ENCODE measurements around the gene CACNA2D1.
"Not testable (repeated sequence)": the region's sequence is repeated elsewhere in the genome, so short reads cannot be mapped to it uniquely, and the experiment has no call there.

The CACNA2D1 gene

GRCh38 chr7:82166260-82167015 is 277.1 kb downstream of the CACNA2D1 start:
- no peak for DNase-seq (ENCODE audit: low read depth in 2 of 2)

DNA sequence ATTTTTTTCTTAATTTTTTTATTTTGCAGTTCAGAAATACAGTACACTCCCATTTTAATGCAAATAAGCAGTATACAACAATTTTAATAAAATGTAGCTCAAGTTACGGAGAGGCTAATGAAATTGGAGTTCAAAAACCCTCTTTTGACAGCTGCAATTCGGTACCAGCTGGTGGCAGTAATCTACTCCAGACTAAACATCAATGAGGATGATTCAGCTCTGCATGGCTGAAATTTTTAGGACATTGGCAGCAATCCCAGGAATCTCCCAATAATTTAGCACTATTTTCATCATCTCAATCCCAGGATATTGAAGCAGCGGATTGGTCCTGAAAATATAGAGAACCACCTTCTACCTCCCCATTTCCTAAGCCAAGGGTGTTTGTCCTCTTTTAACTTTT is 278.8 kb downstream of the CACNA2D1 start:
- no peak for DNase-seq (ENCODE audit: low read depth in 2 of 2)

- no peak for DNase-seq (ENCODE audit: low read depth in 2 of 2)
Measured at GRCh38 chr7:82164410-82164809, 279.2 kb downstream of the CACNA2D1 start.

GRCh38 chr7:82163586-82163985 is 280.0 kb downstream of the CACNA2D1 start:
- no peak for DNase-seq (ENCODE audit: low read depth in 2 of 2)

GRCh38 chr7:82162289-82162688 is 281.3 kb downstream of the CACNA2D1 start:
- no peak for DNase-seq (ENCODE audit: low read depth in 2 of 2)

DNA sequence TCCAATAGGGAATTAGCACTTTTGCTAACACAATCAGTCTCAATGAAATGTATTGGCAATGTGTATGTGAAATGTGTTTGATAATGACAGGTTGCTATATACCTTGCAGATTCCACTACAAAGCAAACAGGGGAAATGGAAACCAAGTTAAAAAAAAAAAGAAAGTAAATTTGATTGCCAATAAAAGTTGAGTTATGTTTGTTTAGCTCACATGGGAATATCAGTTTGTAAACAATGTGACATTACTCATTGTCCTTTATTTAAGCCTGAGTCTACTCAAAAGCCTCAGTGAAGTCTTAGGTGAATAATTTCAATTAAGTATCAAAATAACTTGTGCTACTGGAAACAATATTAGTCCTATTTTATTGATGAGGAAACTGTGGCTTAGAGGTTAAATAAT is 285.2 kb downstream of the CACNA2D1 start:
- DNase-seq (ENCODE audit: low read depth in 2 of 2), result no peak

DNA sequence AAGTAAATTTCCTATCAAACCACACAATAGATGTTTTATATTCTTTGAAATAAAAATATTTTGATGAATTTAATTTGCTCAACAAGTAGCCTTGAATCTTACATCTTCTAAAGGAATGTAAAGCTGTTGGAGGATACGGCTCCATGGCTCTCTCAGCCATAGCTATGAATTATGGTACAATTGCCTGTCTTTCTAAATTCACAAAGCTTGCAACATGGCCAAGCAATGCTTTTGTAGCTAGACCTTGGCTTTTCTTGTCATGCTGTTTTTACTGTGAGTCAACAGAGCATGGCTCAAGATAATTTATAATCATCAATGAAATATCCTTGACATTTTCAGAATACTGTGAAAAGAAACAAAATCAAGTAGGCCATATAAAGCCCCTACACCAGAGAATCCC is 286.7 kb downstream of the CACNA2D1 start:
- DNase-seq (ENCODE audit: low read depth in 2 of 2), result no peak

DNA sequence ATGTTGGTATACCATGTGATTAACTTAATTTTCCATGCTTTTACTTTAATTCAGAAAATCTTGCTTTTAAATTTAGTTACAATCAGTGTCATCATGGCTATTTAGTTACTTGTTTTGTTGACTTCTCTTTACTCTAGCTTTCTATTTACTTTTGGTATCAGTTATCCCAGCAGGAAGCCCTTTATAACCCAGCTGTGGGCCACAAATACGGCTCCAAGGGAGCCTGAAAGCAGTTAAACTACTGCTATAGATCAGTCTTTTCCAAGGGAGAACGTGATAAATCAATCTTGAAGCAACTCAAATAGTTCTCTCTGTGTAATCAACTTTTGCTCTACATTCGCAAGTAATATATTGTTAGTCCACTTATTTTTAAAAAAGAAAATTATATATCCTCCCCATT is 287.4 kb downstream of the CACNA2D1 start:
- no peak for DNase-seq (ENCODE audit: low read depth in 2 of 2)

DNA sequence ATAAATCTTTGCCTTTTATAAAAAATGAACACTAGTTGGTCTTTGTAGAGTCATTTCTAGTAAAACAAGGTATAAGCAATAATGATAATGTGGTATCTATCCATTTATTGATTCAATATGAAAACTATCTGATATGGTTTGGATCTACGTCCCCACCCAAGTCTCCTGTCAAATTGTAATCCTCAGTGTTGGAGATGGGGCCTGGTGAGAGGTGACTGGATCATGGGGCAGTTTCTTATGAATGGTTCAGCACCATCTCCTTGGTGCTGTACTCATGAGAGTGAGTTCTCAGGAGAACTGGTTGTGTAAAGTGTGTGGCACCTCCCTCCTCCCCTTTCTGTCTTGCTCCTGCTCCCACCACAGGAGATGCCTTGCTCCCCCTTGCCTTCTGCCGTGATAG is 288.8 kb downstream of the CACNA2D1 start:
- DNase-seq (ENCODE audit: low read depth in 2 of 2), result no peak

DNA sequence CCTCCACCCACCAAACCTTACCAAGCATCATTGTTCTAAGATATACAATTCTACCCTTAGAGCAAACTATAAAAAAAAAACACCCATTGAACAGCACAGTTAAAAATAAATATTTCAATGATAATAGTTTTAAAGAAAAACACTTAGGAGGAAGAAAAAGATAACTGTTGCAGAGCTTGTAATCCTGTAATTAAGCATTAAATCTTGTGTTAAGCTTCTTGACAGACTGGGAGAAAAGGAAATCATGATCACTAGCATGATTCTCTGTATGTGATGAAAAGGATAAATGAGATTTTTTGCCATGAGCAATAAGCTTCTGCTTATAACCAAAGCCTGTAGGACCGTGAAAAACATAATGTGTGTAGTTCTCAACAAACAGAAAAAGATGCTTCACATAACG is 289.8 kb downstream of the CACNA2D1 start:
- no peak for DNase-seq (ENCODE audit: low read depth in 2 of 2)

DNA sequence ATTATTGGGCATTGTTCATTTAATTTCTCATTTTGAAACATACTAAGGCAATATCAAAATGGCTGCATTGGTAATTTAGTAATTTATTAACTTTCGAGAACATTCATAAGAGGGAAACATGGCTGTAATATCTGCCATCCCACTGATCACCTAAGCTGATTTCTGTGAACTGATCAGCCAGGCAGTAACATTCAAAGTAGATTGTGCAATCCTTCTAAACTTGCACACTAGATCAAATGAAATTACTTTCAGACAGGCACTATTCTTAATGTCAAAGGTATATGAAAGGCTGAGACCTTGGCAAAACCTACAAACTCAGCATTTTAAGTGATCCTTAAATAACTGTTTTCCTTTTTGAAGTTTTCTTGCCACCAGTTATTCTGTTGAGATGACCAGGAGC is 290.7 kb downstream of the CACNA2D1 start:
- DNase-seq (ENCODE audit: low read depth in 2 of 2), result no peak

DNA sequence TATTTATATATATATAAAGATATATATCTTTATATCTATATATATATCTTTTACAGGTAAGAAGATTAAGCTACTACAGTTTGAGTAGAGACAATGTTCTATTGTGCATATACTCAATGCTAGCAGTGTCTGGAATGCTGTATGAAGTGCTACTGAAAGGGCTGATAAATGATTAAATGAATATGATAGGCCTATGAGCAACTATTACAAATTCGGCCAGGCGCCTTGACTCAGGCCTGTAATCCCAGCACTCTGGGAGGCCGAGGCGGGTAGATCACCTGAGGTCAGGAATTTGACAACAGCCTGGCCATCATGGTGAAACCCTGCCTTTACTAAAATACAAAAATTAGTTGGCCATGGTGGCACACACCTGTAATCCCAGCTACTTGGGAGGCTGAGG is 297.1 kb downstream of the CACNA2D1 start:
- no peak for DNase-seq (ENCODE audit: low read depth in 2 of 2)

GRCh38 chr7:82142263-82142864 is 301.2 kb downstream of the CACNA2D1 start:
- no peak for DNase-seq (ENCODE audit: low read depth in 2 of 2)

DNA sequence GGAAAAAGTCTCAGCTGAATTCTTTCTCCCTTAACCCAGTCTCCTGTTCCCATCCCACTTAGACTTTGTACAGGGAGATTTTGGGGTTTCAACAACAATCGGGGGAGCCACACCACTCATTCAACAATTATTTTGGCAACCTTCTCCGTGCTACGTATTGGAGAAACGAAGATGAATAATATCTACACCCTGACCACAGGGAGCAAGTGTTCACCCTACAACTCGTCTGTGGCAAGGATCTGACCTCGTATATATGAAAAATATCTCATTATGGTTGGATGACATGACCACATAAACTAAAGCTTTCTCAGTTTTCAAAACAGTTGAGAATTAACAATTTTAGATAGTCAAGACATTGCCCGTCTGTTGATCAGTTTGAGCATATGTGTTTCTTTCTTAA is 302.1 kb downstream of the CACNA2D1 start:
- DNase-seq (ENCODE audit: low read depth in 2 of 2), result no peak

DNA sequence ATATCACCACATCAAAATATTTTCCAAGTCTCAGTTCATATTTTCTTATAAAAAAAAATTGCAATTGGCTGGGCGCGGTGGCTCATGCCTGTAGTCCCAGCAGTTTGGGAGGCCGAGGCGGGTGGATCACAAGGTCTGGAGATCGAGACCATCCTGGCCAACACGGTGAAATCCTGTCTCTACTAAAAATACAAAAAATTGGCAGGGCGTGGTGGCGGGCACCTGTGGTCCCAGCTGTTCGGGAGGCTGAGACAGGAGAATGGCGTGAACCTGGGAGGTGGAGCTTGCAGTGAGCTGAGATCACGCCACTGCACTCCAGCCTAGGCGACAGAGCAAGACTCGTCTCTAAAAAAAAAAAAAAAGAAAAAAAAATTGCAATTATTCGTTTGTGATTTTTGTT is 303.0 kb downstream of the CACNA2D1 start:
- DNase-seq (ENCODE audit: low read depth in 2 of 2), result not testable (repeated sequence)

DNA sequence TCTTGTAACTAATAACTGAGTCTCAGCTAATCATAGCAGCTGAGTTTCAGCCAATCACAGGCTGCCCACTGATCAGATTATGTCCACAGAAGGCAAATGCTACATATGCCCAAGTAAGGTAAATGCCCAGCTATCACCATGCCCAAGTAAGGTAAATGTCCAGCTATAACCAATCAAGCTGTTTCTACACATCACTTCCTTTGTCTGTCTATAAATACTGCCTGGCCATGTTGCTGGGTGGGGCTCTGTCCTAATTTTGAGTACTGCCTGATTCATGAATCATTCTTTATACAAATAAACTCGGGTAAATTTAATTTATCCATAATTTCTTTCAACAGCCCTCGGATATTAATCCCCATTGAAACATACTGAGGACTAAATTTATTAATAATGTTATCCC is 312.4 kb downstream of the CACNA2D1 start:
- DNase-seq (ENCODE audit: low read depth in 2 of 2), result no peak

- DNase-seq (ENCODE audit: low read depth in 2 of 2), result no peak
Measured at GRCh38 chr7:82129091-82129490, 314.5 kb downstream of the CACNA2D1 start.

- no peak for DNase-seq (ENCODE audit: low read depth in 2 of 2)
Measured at GRCh38 chr7:82128546-82128945, 315.0 kb downstream of the CACNA2D1 start.

GRCh38 chr7:82126576-82126975 is 317.0 kb downstream of the CACNA2D1 start:
- no peak for DNase-seq (ENCODE audit: low read depth in 2 of 2)

GRCh38 chr7:82124445-82124844 is 319.1 kb downstream of the CACNA2D1 start:
- DNase-seq (ENCODE audit: low read depth in 2 of 2), result no peak

DNA sequence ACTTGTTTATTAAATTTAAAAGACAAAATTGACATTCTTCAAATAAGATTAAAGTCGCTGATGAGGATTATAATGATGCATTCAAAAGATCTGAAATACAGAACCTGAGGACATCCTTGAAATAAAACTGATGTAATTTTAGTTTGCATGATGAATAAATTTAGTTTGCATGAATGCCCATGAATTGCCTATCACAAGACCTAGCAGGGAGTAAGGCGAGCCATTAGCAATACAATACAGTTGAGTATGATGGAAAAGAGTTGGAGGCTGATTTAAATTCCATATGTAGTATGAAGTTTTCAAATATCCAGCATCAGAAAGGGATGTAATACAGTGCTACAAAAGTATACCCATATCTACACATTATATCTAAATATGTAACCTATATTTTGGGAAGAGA is 321.3 kb downstream of the CACNA2D1 start:
- DNase-seq (ENCODE audit: low read depth in 2 of 2), result no peak

- DNase-seq (ENCODE audit: low read depth in 2 of 2), result no peak
Measured at GRCh38 chr7:82114237-82114636, 329.3 kb downstream of the CACNA2D1 start.

DNA sequence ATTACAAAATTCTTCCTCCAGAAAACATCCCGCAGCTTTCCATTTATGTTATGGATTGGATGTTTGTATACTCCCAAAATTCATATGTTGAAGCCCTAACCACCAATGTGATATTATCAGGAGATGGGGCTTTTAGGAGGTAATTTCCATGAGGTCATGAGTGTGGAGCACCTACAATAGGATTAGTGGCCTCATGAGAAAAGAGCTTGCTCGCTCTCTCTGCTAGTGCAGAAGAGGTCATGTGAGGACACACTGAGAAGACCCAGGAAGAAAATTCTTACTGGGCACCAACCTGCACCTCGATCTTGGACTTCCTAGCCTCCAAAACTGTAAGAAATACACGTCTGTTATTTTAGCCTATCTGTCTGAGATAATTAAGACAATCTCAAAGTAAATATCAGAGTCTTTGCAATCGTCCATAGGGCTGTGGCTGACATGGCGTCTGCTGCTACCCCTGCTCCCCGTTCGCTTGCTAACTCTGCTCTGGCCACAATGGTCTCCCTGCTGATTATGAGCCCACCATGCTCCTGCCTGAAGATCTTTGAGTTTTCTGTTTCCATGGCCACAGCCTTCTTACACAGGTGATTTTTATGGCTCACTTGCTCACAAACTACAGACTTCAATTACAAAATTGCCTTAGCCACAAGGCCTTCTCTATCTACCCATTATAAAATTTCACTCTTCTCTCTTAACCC is 333.3 kb downstream of the CACNA2D1 start:
- no peak for DNase-seq (ENCODE audit: low read depth in 2 of 2)
